Activated CD4-positive, alpha-beta T cell treated with anti-CD3 and anti-CD28 coated beads, Interleukin-2, amount 50 U/mL, for 1 hour (primary cell): ENCODE measurements around the gene CCNJL.

ENCODE experiments used
- DNase-seq: peaks from one replicate; pipeline ENCODE4 v3.0.0-alpha.2; 2020

The CCNJL gene

GRCh38 chr5:160330212-160330611, 17.8 kb upstream of the CCNJL start:
- DNase-seq, result no peak

GRCh38 chr5:160327818-160328217, 15.5 kb upstream of the CCNJL start:
- DNase-seq, result no peak

GRCh38 chr5:160326981-160327380, 14.6 kb upstream of the CCNJL start:
- DNase-seq, result no peak

GRCh38 chr5:160325716-160326115, 13.4 kb upstream of the CCNJL start:
- no peak for DNase-seq

- no peak for DNase-seq
Measured at GRCh38 chr5:160324886-160325285, 12.5 kb upstream of the CCNJL start.

GRCh38 chr5:160318409-160318808, 6.0 kb upstream of the CCNJL start:
- no peak for DNase-seq

GRCh38 chr5:160317434-160317833, 5.1 kb upstream of the CCNJL start:
- no peak for DNase-seq

- DNase-seq, result no peak
Measured at GRCh38 chr5:160315968-160316367, 3.6 kb upstream of the CCNJL start.

- DNase-seq, result no peak
Measured at GRCh38 chr5:160312960-160313727, 780 bp upstream of the CCNJL start.

GRCh38 chr5:160311491-160312133, 752 bp downstream of the CCNJL start:
- no peak for DNase-seq

- DNase-seq, result no peak
Measured at GRCh38 chr5:160310552-160311295, 1.6 kb downstream of the CCNJL start.

- no peak for DNase-seq
Measured at GRCh38 chr5:160310140-160310539, 2.2 kb downstream of the CCNJL start.

- no peak for DNase-seq
Measured at GRCh38 chr5:160306696-160307095, 5.7 kb downstream of the CCNJL start.

- no peak for DNase-seq
Measured at GRCh38 chr5:160305319-160305718, 7.0 kb downstream of the CCNJL start.

- no peak for DNase-seq
Measured at GRCh38 chr5:160303690-160304089, 8.7 kb downstream of the CCNJL start.

GRCh38 chr5:160298189-160298588, 14.2 kb downstream of the CCNJL start:
- no peak for DNase-seq

GRCh38 chr5:160297776-160298175, 14.6 kb downstream of the CCNJL start:
- DNase-seq, result no peak

- no peak for DNase-seq
Measured at GRCh38 chr5:160297004-160297403, 15.4 kb downstream of the CCNJL start.

GRCh38 chr5:160296496-160296895, 15.9 kb downstream of the CCNJL start:
- DNase-seq, result no peak

GRCh38 chr5:160293901-160294561, 18.3 kb downstream of the CCNJL start:
- DNase-seq, result no peak

GRCh38 chr5:160293386-160293785, 19.0 kb downstream of the CCNJL start:
- no peak for DNase-seq

GRCh38 chr5:160291467-160291866, 20.9 kb downstream of the CCNJL start:
- DNase-seq, result no peak

- no peak for DNase-seq
Measured at GRCh38 chr5:160290751-160291150, 21.6 kb downstream of the CCNJL start.
